Cardiac atrium fibroblast (primary cell): ENCODE results near the gene CT47A7. TPM values are rescaled to one million over a fixed set of nuclear protein-coding genes. Genes with fewer than 3 reads are reported as not detected.

Experiments used
- total RNA-seq: library from RNA; depleted of rRNA; stranded (reverse); fragments of >200 nt; gene quantifications from 2 replicates; pipeline ENCODE4 v1.2.3, GENCODE V29; 2015

CT47A7 gene
- not detected in 2 replicates for total RNA-seq

GRCh38 chrX:120956500-120956899, at the start of gene CT47A7:
Gene CT47A7 (minus strand): TSS chrX:120956600. CDS start chrX:120956345, 255 bp downstream.

GRCh38 chrX:120985660-120986059, 29.3 kb upstream of the CT47A7 start, which contains the start of gene CT47A1:
Gene CT47A1 (minus strand): TSS chrX:120985760. CDS start chrX:120985529, 231 bp downstream.

Other genes with a start within 250 kb of the CT47A7 start
- gene CT47B1, start 80.7 kb downstream of the CT47A7 start, total RNA-seq: not detected in 2 replicates
- not detected in 2 replicates for gene CT47A11, start 19.4 kb downstream of the CT47A7 start, total RNA-seq
- gene CT47A10, start 14.6 kb downstream of the CT47A7 start, total RNA-seq: not detected in 2 replicates
- gene CT47A9, start 9.7 kb downstream of the CT47A7 start, total RNA-seq: not detected in 2 replicates
- gene CT47A8, start 4.9 kb downstream of the CT47A7 start, total RNA-seq: not detected in 2 replicates
- gene CT47A6, start 4.9 kb upstream of the CT47A7 start, total RNA-seq: not detected in 2 replicates
- gene CT47A5, start 9.7 kb upstream of the CT47A7 start, total RNA-seq: not detected in 2 replicates
- gene CT47A4, start 14.6 kb upstream of the CT47A7 start, total RNA-seq: not detected in 2 replicates
- not detected in 2 replicates for gene CT47A3, start 19.5 kb upstream of the CT47A7 start, total RNA-seq
- gene CT47A2, start 24.3 kb upstream of the CT47A7 start, total RNA-seq: not detected in 2 replicates
- gene CT47A1, start 29.2 kb upstream of the CT47A7 start, total RNA-seq: not detected in 2 replicates
- gene GLUD2, start 91.0 kb upstream of the CT47A7 start, total RNA-seq: 0.90 and 2.1 TPM in 2 replicates